H1 (cell line): ENCODE results near the gene CARM1. TPM values are rescaled to one million over a fixed set of nuclear protein-coding genes. Genes with fewer than 3 reads are reported as not detected.

Experiments used
- CTCF ChIA-PET: fragments of 300-600 bp; sonication (Branson Sonifier 250); formaldehyde crosslinking; loops from one replicate; lab custom pipeline; 2021; ENCODE audit not compliant: partially characterized antibody; lab: Charles Lee
- POLR2A ChIA-PET: fragments of 300-600 bp; sonication (Branson Sonifier 250); formaldehyde crosslinking; loops from one replicate; lab custom pipeline; 2021; ENCODE audit warnings: inconsistent platforms; ENCODE audit not compliant: partially characterized antibody; lab: Charles Lee
- DNase-seq, 2 experiments: peaks; one replicate each; pipeline versions ENCODE4 v3.0.0 to v3.0.0-alpha.2; 2010 to 2022; ENCODE audit warnings: low spot score in 2 of 2, low read depth in 1 of 2, mixed read lengths in 1 of 2
- FAIRE-seq: peaks from 2 replicates; lab custom pipeline; 2011; peaks lifted over from hg19 to GRCh38; lab: Jason Lieb, UNC
- H2AFZ ChIP-seq: 2 replicates; pipeline ENCODE4 v1.8.1; 2012; ENCODE audit warnings: low read length, inconsistent platforms
- H2AK5ac ChIP-seq: 2 replicates; pipeline ENCODE4 v1.6.1; 2013; ENCODE audit warnings: low read depth, low read length
- H2BK120ac ChIP-seq: replicated peaks from 2 replicates; pipeline ENCODE3; 2013; ENCODE audit warnings: low read depth, low read length, inconsistent platforms
- H2BK12ac ChIP-seq: 2 replicates; pipeline ENCODE4 v1.6.1; 2013; ENCODE audit warnings: low read depth, low read length
- H2BK15ac ChIP-seq: 2 replicates; pipeline ENCODE4 v1.6.1; 2013; ENCODE audit warnings: low read length
- H2BK20ac ChIP-seq: 2 replicates; pipeline ENCODE4 v1.6.1; 2013; ENCODE audit warnings: low read length
- H2BK5ac ChIP-seq: 2 replicates; pipeline ENCODE4 v1.6.1; 2013; ENCODE audit warnings: low read depth, low read length
- H3K14ac ChIP-seq: 2 replicates; pipeline ENCODE4 v1.6.1; 2013; ENCODE audit warnings: inconsistent platforms; ENCODE audit not compliant: insufficient read length
- H3K18ac ChIP-seq: 2 replicates; pipeline ENCODE4 v1.6.1; 2013; ENCODE audit warnings: low read length; ENCODE audit errors: extremely low read depth
- H3K23ac ChIP-seq: 2 replicates; pipeline ENCODE4 v1.6.1; 2013; ENCODE audit warnings: inconsistent platforms; ENCODE audit not compliant: insufficient read length
- H3K23me2 ChIP-seq: 2 replicates; pipeline ENCODE4 v1.6.1; 2013; ENCODE audit warnings: low read depth, low read length
- H3K27ac ChIP-seq: 2 replicates; pipeline ENCODE4 v1.6.1; 2011; ENCODE audit warnings: low read depth, low read length, inconsistent platforms
- H3K27me3 ChIP-seq, 4 experiments: replicated peaks in 1 of 4; 1 replicate in 1 of 4; 2 replicates in 3 of 4; pipeline versions ENCODE4 v1.6.1 to v1.8.1; 2011 to 2013; ENCODE audit warnings: low read length in 3 of 4, mild to moderate bottlenecking in 3 of 4, inconsistent platforms in 2 of 4, mixed read lengths in 2 of 4, moderate library complexity in 1 of 4; ENCODE audit not compliant: control insufficient read depth in 3 of 4, insufficient read depth in 3 of 4; ENCODE audit errors: extremely low read depth in 1 of 4
- H3K36me3 ChIP-seq, 4 experiments: 2 replicates each; pipeline versions ENCODE4 v1.6.1 to v1.8.1; 2011 to 2013; ENCODE audit warnings: mild to moderate bottlenecking in 4 of 4, low read length in 3 of 4, moderate library complexity in 2 of 4, control low read depth in 1 of 4, inconsistent platforms in 1 of 4; ENCODE audit not compliant: insufficient read depth in 4 of 4, control insufficient read depth in 2 of 4
- H3K4ac ChIP-seq: replicated peaks from 2 replicates; pipeline ENCODE3; 2013; ENCODE audit warnings: low read length, low read depth, mixed read lengths, inconsistent platforms; ENCODE audit not compliant: insufficient read length
- H3K4me1 ChIP-seq, 4 experiments: replicated peaks in 1 of 4; 1 replicate in 1 of 4; 2 replicates in 3 of 4; pipeline versions ENCODE4 v1.6.1 to v1.8.1; 2011 to 2013; ENCODE audit warnings: low read length in 3 of 4, inconsistent platforms in 2 of 4, mixed read lengths in 1 of 4; ENCODE audit not compliant: insufficient read depth in 4 of 4, control insufficient read depth in 3 of 4
- H3K4me2 ChIP-seq, 2 experiments: 2 replicates each; pipeline versions ENCODE4 v1.6.1 to v1.8.1; 2011 to 2013; ENCODE audit warnings: low read depth in 2 of 2, low read length in 2 of 2, control low read depth in 1 of 2, inconsistent platforms in 1 of 2, mild to moderate bottlenecking in 1 of 2; ENCODE audit not compliant: insufficient read depth in 1 of 2
- H3K4me3 ChIP-seq, 4 experiments: fragments of 200-600, 300-600 bp in 1 of 4; sonication (generic), shearing (Covaris generic), sonication (Bioruptor Twin) in 1 of 4; 2 replicates each; pipeline versions ENCODE4 v1.5.1 to v1.8.1; 2011 to 2016; ENCODE audit warnings: low read length in 4 of 4, low read depth in 3 of 4, control low read depth in 2 of 4, inconsistent platforms in 2 of 4, mild to moderate bottlenecking in 2 of 4, mixed read lengths in 1 of 4, moderate library complexity in 1 of 4; ENCODE audit not compliant: insufficient read depth in 2 of 4; ENCODE audit errors: extremely low read depth in 1 of 4
- H3K56ac ChIP-seq: replicated peaks from 2 replicates; pipeline ENCODE3; 2013; ENCODE audit warnings: low read depth, mild to moderate bottlenecking, mixed read lengths, low read length, inconsistent platforms; ENCODE audit not compliant: insufficient read length
- H3K79me1 ChIP-seq: 2 replicates; pipeline ENCODE4 v1.6.1; 2013; ENCODE audit warnings: low read depth, low read length, control low read depth
- H3K79me2 ChIP-seq, 2 experiments: 2 replicates each; pipeline versions ENCODE4 v1.6.1 to v1.8.1; 2012 to 2013; ENCODE audit warnings: low read length in 2 of 2, mild to moderate bottlenecking in 2 of 2, inconsistent platforms in 1 of 2; ENCODE audit not compliant: insufficient read depth in 2 of 2, control insufficient read depth in 1 of 2
- H3K9ac ChIP-seq, 4 experiments: replicated peaks in 1 of 4; 1 replicate in 1 of 4; 2 replicates in 3 of 4; pipeline versions ENCODE4 v1.6.1 to v1.8.1; 2011 to 2013; ENCODE audit warnings: low read depth in 3 of 4, low read length in 3 of 4, control low read depth in 2 of 4, mild to moderate bottlenecking in 2 of 4, moderate library complexity in 2 of 4, inconsistent platforms in 1 of 4; ENCODE audit errors: extremely low read depth in 1 of 4
- H3K9me3 ChIP-seq, 2 experiments: 2 replicates each; pipeline versions ENCODE4 v1.6.1 to v1.8.1; 2012 to 2013; ENCODE audit warnings: mild to moderate bottlenecking in 2 of 2, moderate library complexity in 2 of 2, control low read depth in 1 of 2, inconsistent platforms in 1 of 2, low read depth in 1 of 2, low read length in 1 of 2, mixed read lengths in 1 of 2; ENCODE audit not compliant: insufficient read depth in 2 of 2
- H4K20me1 ChIP-seq, 2 experiments: replicated peaks in 1 of 2; 2 replicates each; pipeline versions ENCODE3 to v1.8.1; 2011 to 2013; ENCODE audit warnings: inconsistent platforms in 2 of 2, low read length in 2 of 2, mild to moderate bottlenecking in 1 of 2; ENCODE audit not compliant: insufficient read depth in 2 of 2, control insufficient read depth in 1 of 2
- H4K5ac ChIP-seq: 2 replicates; pipeline ENCODE4 v1.6.1; 2013; ENCODE audit warnings: low read length, low read depth, mixed read lengths, inconsistent platforms; ENCODE audit not compliant: insufficient read length
- H4K8ac ChIP-seq: 2 replicates; pipeline ENCODE4 v1.8.0; 2013; ENCODE audit warnings: mild to moderate bottlenecking, moderate library complexity, low read length, inconsistent platforms; ENCODE audit not compliant: insufficient read depth; ENCODE audit errors: extremely low read depth
- H4K91ac ChIP-seq: replicated peaks from 2 replicates; pipeline ENCODE3; 2013; ENCODE audit warnings: low read length, mixed read lengths, inconsistent platforms; ENCODE audit not compliant: insufficient read length
- BACH1 ChIP-seq: IDR thresholded peaks from 2 replicates; pipeline ENCODE4 v1.6.1; 2012; ENCODE audit warnings: low read length, improper control_type of control experiment
- CEBPB ChIP-seq: IDR thresholded peaks from 2 replicates; pipeline ENCODE4 v1.6.1; 2012; ENCODE audit warnings: low read depth, low read length
- WGBS, 2 experiments: shearing (Covaris generic) in 1 of 2; methylation state at CpG; one replicate each; pipeline versions ENCODE4 v1.1.6 to v1.1.7; 2013 to 2015; ENCODE audit warnings: low lambda C conversion rate in 2 of 2, mixed read lengths in 2 of 2, inconsistent platforms in 1 of 2, low coverage in 1 of 2, missing lambda C conversion rate in 1 of 2; ENCODE audit not compliant: insufficient replicate concordance in 2 of 2, insufficient coverage in 1 of 2, insufficient read length in 1 of 2; ENCODE audit errors: extremely low coverage in 1 of 2, missing lambda C conversion rate in 1 of 2; 5-methylcytosine and 5-hydroxymethylcytosine counted together
- polyA plus RNA-seq, 7 experiments: library from polyadenylated mRNA; depleted of rRNA in 3 of 7; stranded (reverse) in 5 of 7; unstranded in 2 of 7; fragments of >200 nt in 5 of 7; fragments of 200-250 nt in 2 of 7; gene quantifications; 1 replicate in 5 of 7; 2 replicates in 1 of 7; 4 replicates in 1 of 7; pipeline versions ENCODE4 v1.2.1 to v1.2.3, GENCODE V29; 2011 to 2013; ENCODE audit warnings: missing spikeins in 2 of 7, mixed read lengths in 2 of 7
- total RNA-seq: library from RNA; stranded (reverse); fragmentation: NEBNext Ultra II Directional; extraction: Animal tissue kit (Norgen Biotek cat#: 25700); gene quantifications from 2 replicates; pipeline ENCODE4 v1.2.1, GENCODE V29; 2021

CARM1 gene
- total and polyA plus RNA-seq, 2 of the 8 experiments (the other 6 are each of a cell fraction or from before 2014, with no cell fraction given), result 134 to 164 TPM

DNA sequence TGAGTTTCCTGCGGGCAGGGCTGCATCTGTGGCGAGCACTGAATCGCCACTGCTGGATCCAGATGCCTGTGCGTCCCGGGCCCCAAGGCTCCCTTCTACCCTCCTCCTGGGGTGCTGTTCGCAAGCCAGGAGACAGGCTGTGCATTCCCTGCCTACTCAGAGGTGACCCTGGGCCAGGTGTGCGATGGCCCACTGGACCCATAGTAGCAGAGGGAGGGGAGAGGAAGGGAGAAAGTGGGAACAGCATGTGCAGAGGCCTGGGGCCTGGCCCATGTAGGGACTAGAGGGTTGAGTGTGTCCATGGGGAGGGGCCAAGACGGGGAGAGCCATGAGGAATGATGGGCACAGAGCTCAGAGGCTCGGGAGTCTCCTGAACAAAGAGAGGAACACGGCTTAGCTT, 27.3 kb downstream of the CARM1 start:
- no peaks in the 10 kb centered on the region for H3K36me3 ChIP-seq
- no peak overlapping the region for H2AFZ ChIP-seq
- H2BK20ac ChIP-seq, result no peak overlapping the region
- H3K18ac ChIP-seq, result no peak overlapping the region
- H3K79me2 ChIP-seq, result peaks cover 0 to 82% of the 10 kb centered on the region in 2 experiments; a peak in 2 of 4 replicates
- no peak overlapping the region for H4K8ac ChIP-seq
- peaks cover 26% of the 10 kb centered on the region for H3K79me1 ChIP-seq
- H3K4me3 ChIP-seq, result no peak overlapping the region
- H3K27ac ChIP-seq, result 0 out of 2 replicates have a peak overlapping the region, but pooled peaks have one; percentile 30
- no peak overlapping the region for H3K14ac ChIP-seq
- H3K23ac ChIP-seq, result no peak overlapping the region
- no peaks in the 10 kb centered on the region for H3K23me2 ChIP-seq
- H3K27me3 ChIP-seq, result no peaks in the 10 kb centered on the region
- POLR2A ChIA-PET, result interaction anchor here (0.9 to 3.3 kb wide), 4 partner anchors 10 to 23 kb away, joined by 3 to 13 read pairs (median 4); no protein-coding TSS in a partner anchor
- peaks cover 10 to 20% of the 10 kb centered on the region in 2 experiments for H4K20me1 ChIP-seq
- 93% methylated on average over 9 of the region's 10 CpGs; no CpG with 5 or more reads in 1 of the 2 experiments for WGBS, 2 experiments
- H2AK5ac ChIP-seq, result no peak overlapping the region
- H4K5ac ChIP-seq, result no peak overlapping the region
- CTCF ChIA-PET, result interaction anchor here (0.6 to 1.2 kb wide), 4 partner anchors 9 to 26 kb away, joined by 3 to 4 read pairs (median 4); no protein-coding TSS in a partner anchor
- H2BK12ac ChIP-seq, result no peak overlapping the region
- no peak for FAIRE-seq
- H3K9me3 ChIP-seq, result no peaks in the 10 kb centered on the region
- no peak overlapping the region for H2BK120ac ChIP-seq
- TF ChIP-seq CEBPB, result no peak
- TF ChIP-seq BACH1, result no peak
- H3K4me1 ChIP-seq, result peaks cover 5 to 16% (median 13%) of the 10 kb centered on the region in 4 experiments
- no peak overlapping the region for H4K91ac ChIP-seq
- no peak for DNase-seq
- 0 out of 2 replicates have a peak overlapping the region, but pooled peaks have one; percentile 8 for H2BK5ac ChIP-seq
- H3K4me2 ChIP-seq, result no peak overlapping the region
- no peak overlapping the region for H3K56ac ChIP-seq
- H3K9ac ChIP-seq, result no peak overlapping the region
- no peak overlapping the region for H3K4ac ChIP-seq
- no peak overlapping the region for H2BK15ac ChIP-seq
